Testis (tissue), 2 donors: ENCODE results near the gene JADE2.

Experiments used
- CTCF ChIP-seq, 3 experiments: fragments of 450-650 bp in 2 of 3; fragments of 200-600 bp in 1 of 3; sonication (generic) in 1 of 3; IDR thresholded peaks; one replicate each; pipeline ENCODE4 v1.5.1; 2016 to 2019; ENCODE audit warnings: antibody characterized with exemption in 3 of 3, mild to moderate bottlenecking in 2 of 3, moderate library complexity in 1 of 3
- POLR2A ChIP-seq: fragments of 450-650 bp; IDR thresholded peaks from one replicate; pipeline ENCODE4 v1.6.1; 2017; ENCODE audit warnings: antibody characterized with exemption, mild to moderate bottlenecking, moderate library complexity

- no peak for TF ChIP-seq CTCF (IDR thresholded peaks at IDR 0.05)
- no peak for TF ChIP-seq POLR2A
These were observed 60.5 kb downstream of the JADE2 start for GRCh38 chr5:134585966-134586365.
